SK-N-SH treated with all-trans-retinoic acid at 6 μM for 48 hours (cell line): Measurements from ENCODE around the gene NUB1.

Experiments used
- ATAC-seq: fragments of 200-7000 bp; cut with Tn5 transposase; 3 replicates; pipeline ENCODE4 v1.9.1; 2020; ENCODE audit warnings: mild to moderate bottlenecking, moderate library complexity
- ARNTL ChIP-seq: fragments of 450-650 bp; formaldehyde crosslinking; IDR thresholded peaks from 2 replicates; pipeline ENCODE4 v1.5.0; 2020; ENCODE audit warnings: low read depth, mild to moderate bottlenecking, moderate library complexity, borderline replicate concordance
- BACH2 ChIP-seq: fragments of 250-450 bp; sonication (Bioruptor Pico); IDR thresholded peaks from 2 replicates; pipeline ENCODE4 v1.9.0; 2021; ENCODE audit warnings: mild to moderate bottlenecking, borderline replicate concordance
- CREB5 ChIP-seq: fragments of 250-450 bp; sonication (Bioruptor Pico); IDR thresholded peaks from 2 replicates; pipeline ENCODE4 v1.5.1; 2020; ENCODE audit warnings: low read depth, mild to moderate bottlenecking, moderate library complexity
- CSDC2 ChIP-seq: fragments of 250-450 bp; sonication (Bioruptor Pico); IDR thresholded peaks from 2 replicates; pipeline ENCODE4 v1.5.0; 2020; ENCODE audit warnings: mild to moderate bottlenecking, moderate library complexity
- CSRNP3 ChIP-seq: fragments of 250-450 bp; sonication (Bioruptor Pico); IDR thresholded peaks from 2 replicates; pipeline ENCODE4 v1.5.1; 2021; ENCODE audit warnings: mild to moderate bottlenecking, moderate library complexity
- ESRRG ChIP-seq: fragments of 250-450 bp; sonication (Bioruptor Pico); IDR thresholded peaks from 2 replicates; pipeline ENCODE4 v1.6.1; 2021; ENCODE audit warnings: mild to moderate bottlenecking
- GLIS3 ChIP-seq: fragments of 250-450 bp; sonication (Bioruptor Pico); IDR thresholded peaks from 2 replicates; pipeline ENCODE4 v1.5.0; 2020; ENCODE audit warnings: mild to moderate bottlenecking, moderate library complexity
- ISL1 ChIP-seq: fragments of 250-450 bp; sonication (Bioruptor Pico); IDR thresholded peaks from 2 replicates; pipeline ENCODE4 v2.1.2; 2022; ENCODE audit warnings: mild to moderate bottlenecking, moderate library complexity
- OSR1 ChIP-seq: fragments of 250-450 bp; sonication (Bioruptor Pico); IDR thresholded peaks from 2 replicates; pipeline ENCODE4 v1.8.0; 2022; ENCODE audit warnings: moderate library complexity, mild to moderate bottlenecking, inconsistent platforms
- PATZ1 ChIP-seq: fragments of 250-450 bp; sonication (Bioruptor Pico); IDR thresholded peaks from 2 replicates; pipeline ENCODE4 v1.8.0; 2020; ENCODE audit warnings: mild to moderate bottlenecking, moderate library complexity, borderline replicate concordance
- POU6F1 ChIP-seq: fragments of 250-450 bp; sonication (Bioruptor Pico); IDR thresholded peaks from 2 replicates; pipeline ENCODE4 v1.8.0; 2021; ENCODE audit warnings: low read depth, mild to moderate bottlenecking, moderate library complexity, borderline replicate concordance
- PPARA ChIP-seq: fragments of 250-450 bp; sonication (Bioruptor Pico); IDR thresholded peaks from 2 replicates; pipeline ENCODE4 v1.5.0; 2020; ENCODE audit warnings: mild to moderate bottlenecking, borderline replicate concordance
- SNAI2 ChIP-seq: fragments of 250-450 bp; sonication (Bioruptor Pico); IDR thresholded peaks from 2 replicates; pipeline ENCODE4 v1.5.0; 2020; ENCODE audit warnings: mild to moderate bottlenecking, moderate library complexity
- TCF4 ChIP-seq: fragments of 250-450 bp; sonication (Bioruptor Pico); IDR thresholded peaks from 2 replicates; pipeline ENCODE4 v1.8.0; 2021; ENCODE audit warnings: mild to moderate bottlenecking, moderate library complexity, borderline replicate concordance
- TOX ChIP-seq: fragments of 250-450 bp; sonication (Bioruptor Pico); IDR thresholded peaks from 2 replicates; pipeline ENCODE4 v1.8.0; 2021; ENCODE audit warnings: mild to moderate bottlenecking, moderate library complexity, borderline replicate concordance
- TSHZ2 ChIP-seq: fragments of 250-450 bp; sonication (Bioruptor Pico); IDR thresholded peaks from 2 replicates; pipeline ENCODE4 v1.5.0; 2020; ENCODE audit warnings: mild to moderate bottlenecking, moderate library complexity
- ZC3H10 ChIP-seq: fragments of 250-450 bp; sonication (Bioruptor Pico); IDR thresholded peaks from 2 replicates; pipeline ENCODE4 v1.5.1; 2021; ENCODE audit warnings: mild to moderate bottlenecking, moderate library complexity
- ZFP3 ChIP-seq: fragments of 250-450 bp; sonication (Bioruptor Pico); IDR thresholded peaks from 2 replicates; pipeline ENCODE4 v1.5.0; 2020; ENCODE audit warnings: mild to moderate bottlenecking, moderate library complexity
- ZFP30 ChIP-seq: fragments of 450-650 bp; formaldehyde crosslinking; IDR thresholded peaks from 2 replicates; pipeline ENCODE4 v1.5.0; 2022; ENCODE audit warnings: mild to moderate bottlenecking, moderate library complexity
- ZNF8 ChIP-seq: fragments of 450-650 bp; formaldehyde crosslinking; IDR thresholded peaks from 2 replicates; pipeline ENCODE4 v1.5.0; 2020; ENCODE audit warnings: mild to moderate bottlenecking, moderate library complexity

Gene NUB1

GRCh38 chr7:151424799-151425198 lies 83.2 kb downstream of the NUB1 start (continued):
- TF ChIP-seq PATZ1 (CRISPR knock-in tag) (no peak), ZNF8 (CRISPR knock-in tag) (no peak)

GRCh38 chr7:151425670-151426440 lies 84.2 kb downstream of the NUB1 start:
- no peak for ATAC-seq
- no peak for TF ChIP-seq PPARA (CRISPR knock-in tag)
- 0 out of 2 replicates have a peak, but pooled peaks have one; percentile 48 for TF ChIP-seq GLIS3
- 0 out of 2 replicates have a peak, but pooled peaks have one; percentile 22 for TF ChIP-seq CSDC2 (CRISPR knock-in tag)

GRCh38 chr7:151426441-151426903 lies 84.9 kb downstream of the NUB1 start:
- TF ChIP-seq BACH2 (CRISPR knock-in tag) (no peak), ZFP3 (CRISPR knock-in tag) (peak; percentile 82; the same call in 1 of the 2 replicates), SNAI2 (CRISPR knock-in tag) (peak; percentile 48; the same call in 1 of the 2 replicates), PPARA (CRISPR knock-in tag) (no peak), PATZ1 (CRISPR knock-in tag) (peak; percentile 90; the same call in 1 of the 2 replicates), CREB5 (CRISPR knock-in tag) (peak; percentile 56; the same call in 1 of the 2 replicates), GLIS3 (no peak; the same call in 1 of the 2 replicates), TOX (CRISPR knock-in tag) (peak; percentile 57; the same call in 1 of the 2 replicates), ZC3H10 (CRISPR knock-in tag) (no peak), ARNTL (CRISPR knock-in tag) (no peak), CSDC2 (CRISPR knock-in tag) (peak; percentile 58; the same call in 1 of the 2 replicates), ESRRG (CRISPR knock-in tag) (0 out of 2 replicates have a peak, but pooled peaks have one; percentile 33), TSHZ2 (CRISPR knock-in tag) (no peak), ISL1 (CRISPR knock-in tag) (peak; percentile 89), ZFP30 (CRISPR knock-in tag) (no peak), TCF4 (CRISPR knock-in tag) (0 out of 2 replicates have a peak, but pooled peaks have one; percentile 3), ZNF8 (CRISPR knock-in tag) (no peak)
- TF ChIP-seq, all 23 proteins: peak for 9
- ATAC-seq: peak; percentile 55

- 0 out of 3 replicates have a peak, but pooled peaks have one; percentile 8 for ATAC-seq
- TF ChIP-seq ZC3H10 (CRISPR knock-in tag): no peak
- 0 out of 2 replicates have a peak, but pooled peaks have one; percentile 9 for TF ChIP-seq CSRNP3
- no peak for TF ChIP-seq ARNTL (CRISPR knock-in tag)
- no peak for TF ChIP-seq GLIS3
- TF ChIP-seq POU6F1: no peak
- peak; percentile 74; the same call in 1 of the 2 replicates for TF ChIP-seq CSDC2 (CRISPR knock-in tag)
- TF ChIP-seq ESRRG (CRISPR knock-in tag): no peak
- no peak for TF ChIP-seq OSR1 (CRISPR knock-in tag)
Measured at GRCh38 chr7:151426904-151427704, 85.5 kb downstream of the NUB1 start.
